ENCODE measurements around the gene PHAX.

PHAX gene

GRCh38 chr5:126673477-126673876, 72.7 kb downstream of the PHAX start:
- TF ChIP-seq CTCF (IDR thresholded peaks at IDR 0.05; ENCODE audit: low read depth, low read length, missing control alignments): no peak
- in situ Hi-C loops (cut with HindIII; ENCODE audit: low pct_ligation_motif_present, low sequenced_read_pairs): no loop called here
- DNase-seq: no peak
- Histone ChIP-seq H3K4me3 (ENCODE audit: low read depth, low read length) (no peak overlapping the region), H3K36me3 (replicated peaks) (no peaks in the 10 kb centered on the region), H3K27me3 (replicated peaks) (no peaks in the 10 kb centered on the region), H3K27ac (no peak overlapping the region)

- TF ChIP-seq CTCF (IDR thresholded peaks at IDR 0.05; ENCODE audit: low read depth, low read length, missing control alignments): no peak
- in situ Hi-C loops (cut with HindIII; ENCODE audit: low pct_ligation_motif_present, low sequenced_read_pairs): no loop called here
- Histone ChIP-seq H3K4me3 (ENCODE audit: low read depth, low read length) (no peak overlapping the region), H3K36me3 (replicated peaks) (no peaks in the 10 kb centered on the region), H3K27ac (no peak overlapping the region), H3K27me3 (replicated peaks) (no peaks in the 10 kb centered on the region)
- DNase-seq: no peak
These were observed 73.4 kb downstream of the PHAX start for GRCh38 chr5:126674145-126674544.

- H3K36me3 ChIP-seq (replicated peaks): no peaks in the 10 kb centered on the region
- no peak for TF ChIP-seq CTCF (IDR thresholded peaks at IDR 0.05; ENCODE audit: low read depth, low read length, missing control alignments)
- no peak overlapping the region for H3K27ac ChIP-seq
- no peak overlapping the region for H3K4me3 ChIP-seq (ENCODE audit: low read depth, low read length)
- DNase-seq: no peak
- in situ Hi-C loops (cut with HindIII; ENCODE audit: low pct_ligation_motif_present, low sequenced_read_pairs): no loop called here
- no peaks in the 10 kb centered on the region for H3K27me3 ChIP-seq (replicated peaks)
These were observed 74.6 kb downstream of the PHAX start for GRCh38 chr5:126675338-126675737.

GRCh38 chr5:126676195-126676624, 75.5 kb downstream of the PHAX start:
- DNase-seq: peak; percentile 22
- H3K36me3 ChIP-seq (replicated peaks): no peaks in the 10 kb centered on the region
- H3K27ac ChIP-seq: no peak overlapping the region
- H3K27me3 ChIP-seq (replicated peaks): no peaks in the 10 kb centered on the region
- peak; percentile 85 for TF ChIP-seq CTCF (IDR thresholded peaks at IDR 0.05; ENCODE audit: low read depth, low read length, missing control alignments)
- no peak overlapping the region for H3K4me3 ChIP-seq (ENCODE audit: low read depth, low read length)
- in situ Hi-C loops (cut with HindIII; ENCODE audit: low pct_ligation_motif_present, low sequenced_read_pairs): no loop called here

Data from brain microvascular endothelial cell (primary cell).